HepG2 (cell line): ENCODE data around the gene ABCG4. TPM values are rescaled to one million over a fixed set of nuclear protein-coding genes. Genes with fewer than 3 reads are reported as not detected.

Experiments used
- KAT7 ChIP-seq: IDR thresholded peaks from 2 replicates; pipeline ENCODE4 v1.6.1; 2018; ENCODE audit warnings: borderline replicate concordance, missing compliant biosample characterization
- KDM5A ChIP-seq: fragments of 200-600 bp; sonication (generic); IDR thresholded peaks from 2 replicates; pipeline ENCODE4 v1.7.0; 2018; ENCODE audit warnings: antibody characterized with exemption, mild to moderate bottlenecking, low read length, borderline replicate concordance
- KMT2A ChIP-seq: sonication (generic); formaldehyde crosslinking; IDR thresholded peaks from 2 replicates; pipeline ENCODE4 v1.4.0; 2020; ENCODE audit warnings: missing genetic modification reagents
- NFIB ChIP-seq: sonication (generic); formaldehyde crosslinking; IDR thresholded peaks from 2 replicates; pipeline ENCODE4 v1.9.0; 2021; ENCODE audit warnings: missing genetic modification reagents, mild to moderate bottlenecking, borderline replicate concordance
- PAWR ChIP-seq: sonication (generic); formaldehyde crosslinking; IDR thresholded peaks from 2 replicates; pipeline ENCODE4 v1.4.0; 2020; ENCODE audit warnings: missing genetic modification reagents, mild to moderate bottlenecking, borderline replicate concordance
- PHF20 ChIP-seq: sonication (generic); formaldehyde crosslinking; IDR thresholded peaks from 2 replicates; pipeline ENCODE4 v1.5.0; 2020; ENCODE audit warnings: mild to moderate bottlenecking, missing genetic modification reagents
- SCMH1 ChIP-seq: sonication (generic); formaldehyde crosslinking; IDR thresholded peaks from 2 replicates; pipeline ENCODE4 v1.9.0; 2021; ENCODE audit warnings: missing genetic modification reagents, mild to moderate bottlenecking, borderline replicate concordance
- TAF1 ChIP-seq: sonication (generic); formaldehyde crosslinking; IDR thresholded peaks from 2 replicates; pipeline ENCODE4 v1.4.0; 2020; ENCODE audit warnings: missing genetic modification reagents
- UBTF ChIP-seq: sonication (generic); formaldehyde crosslinking; IDR thresholded peaks from 2 replicates; pipeline ENCODE4 v1.4.0; 2020; ENCODE audit warnings: mild to moderate bottlenecking, missing genetic modification reagents
- ZBTB40 ChIP-seq, 2 experiments: fragments of 450-650 bp in 1 of 2; sonication (generic) in 1 of 2; formaldehyde crosslinking in 1 of 2; IDR thresholded peaks; 2 replicates each; pipeline versions ENCODE4 v1.6.1 to v1.8.0; 2016 to 2022; ENCODE audit warnings: antibody characterized with exemption in 1 of 2, mild to moderate bottlenecking in 1 of 2, missing genetic modification reagents in 1 of 2
- ZMYM2 ChIP-seq: sonication (generic); formaldehyde crosslinking; IDR thresholded peaks from 2 replicates; pipeline ENCODE4 v1.8.0; 2022; ENCODE audit warnings: mild to moderate bottlenecking, missing genetic modification reagents
- ZNF260 ChIP-seq: sonication (generic); formaldehyde crosslinking; IDR thresholded peaks from 2 replicates; pipeline ENCODE4 v1.4.0; 2020; ENCODE audit warnings: missing genetic modification reagents, low read depth, mild to moderate bottlenecking, borderline replicate concordance
- ZNF335 ChIP-seq: sonication (generic); formaldehyde crosslinking; IDR thresholded peaks from 2 replicates; pipeline ENCODE4 v1.4.0; 2020; ENCODE audit warnings: missing genetic modification reagents
- ZNF33B ChIP-seq: sonication (generic); formaldehyde crosslinking; IDR thresholded peaks from 2 replicates; pipeline ENCODE4 v1.5.1; 2020; ENCODE audit warnings: mild to moderate bottlenecking, missing genetic modification reagents
- ZNF557 ChIP-seq: sonication (generic); formaldehyde crosslinking; IDR thresholded peaks from 2 replicates; pipeline ENCODE4 v1.4.0; 2020; ENCODE audit warnings: missing genetic modification reagents
- ZNF7 ChIP-seq: IDR thresholded peaks from 2 replicates; pipeline ENCODE4 v1.6.1; 2016; ENCODE audit warnings: missing biosample characterization, missing genetic modification reagents
- ZSCAN21 ChIP-seq: sonication (generic); formaldehyde crosslinking; IDR thresholded peaks from 2 replicates; pipeline ENCODE4 v1.8.0; 2022; ENCODE audit warnings: mild to moderate bottlenecking, missing genetic modification reagents, moderate library complexity, borderline replicate concordance
- polyA plus RNA-seq, 8 experiments: library from polyadenylated mRNA; depleted of rRNA in 3 of 8; stranded (reverse) in 7 of 8; unstranded in 1 of 8; fragments of >200 nt; fragmentation: Illumina TruSeq in 4 of 8; extraction: Trizol in 4 of 8; gene quantifications; 2 replicates each; pipeline versions ENCODE4 v1.2.1 to v1.2.3, GENCODE V29; 2011 to 2016; ENCODE audit warnings: low read depth in 4 of 8, missing spikeins in 1 of 8, mixed read lengths in 1 of 8; ENCODE audit not compliant: insufficient read depth in 1 of 8
- total RNA-seq, 5 experiments: library from RNA; depleted of rRNA; stranded (reverse); fragments of >200 nt; fragmentation: Illumina TruSeq; extraction: Trizol; gene quantifications; 2 replicates each; pipeline ENCODE4 v1.2.3, GENCODE V29; 2016; ENCODE audit warnings: low read depth in 1 of 5

The ABCG4 gene
- total and polyA plus RNA-seq, 2 of the 13 experiments (the other 11 are each of a cell fraction or from before 2014, with no cell fraction given) = not detected

GRCh38 chr11:119106564-119107537 is 42.0 kb upstream of the ABCG4 start, which contains the start of gene C2CD2L (continued):
- TF ChIP-seq ZNF335 (CRISPR knock-in tag) (no peak), UBTF (0 out of 2 replicates have a peak, but pooled peaks have one; percentile 45), KDM5A (peak; percentile 50; the same call in 1 of the 2 replicates), ZMYM2 (CRISPR knock-in tag) (no peak), PHF20 (CRISPR knock-in tag) (peak; percentile 44; the same call in 1 of the 2 replicates), NFIB (CRISPR knock-in tag) (no peak), SCMH1 (no peak), TAF1 (CRISPR knock-in tag) (peak; percentile 67), ZNF33B (CRISPR knock-in tag) (no peak), KMT2A (CRISPR knock-in tag) (0 out of 2 replicates have a peak, but pooled peaks have one; percentile 25), KAT7 (CRISPR knock-in tag) (peak; percentile 66; the same call in 1 of the 2 replicates), ZBTB40 (IDR thresholded peaks at IDR 0.05) (no peak), ZBTB40 (CRISPR knock-in tag; IDR thresholded peaks at IDR 0.05) (peak; percentile 34; the same call in 1 of the 2 replicates), ZNF7 (CRISPR knock-in tag) (no peak), PAWR (CRISPR knock-in tag) (no peak), ZSCAN21 (CRISPR knock-in tag) (no peak), ZNF260 (CRISPR knock-in tag) (no peak), ZNF557 (CRISPR knock-in tag) (no peak)
